ENCODE data around the gene ZNF134. TPM values are rescaled to one million over a fixed set of nuclear protein-coding genes. Genes with fewer than 3 reads are reported as not detected.

The ZNF134 gene
- total and polyA plus RNA-seq, 4 donors: 20.1 to 33.2 (median 24.5) TPM

GRCh38 chr19:57633832-57634131 is 19.7 kb downstream of the ZNF134 start:
- H3K4me1 ChIP-seq (ENCODE audit: control insufficient read depth, insufficient read depth, low read length): peaks cover 12% of the 10 kb centered on the region
- H3K9me3 ChIP-seq (ENCODE audit: control insufficient read depth, insufficient read depth, low read length): peaks cover 1% of the 10 kb centered on the region
- WGBS (ENCODE audit: insufficient coverage): 54% methylated on average over 5 of the region's 6 CpGs
- H3K4me3 ChIP-seq (ENCODE audit: low read depth, low read length): peak overlapping the region; percentile 76
- H3K27me3 ChIP-seq (ENCODE audit: control insufficient read depth, insufficient read depth, low read length): no peaks in the 10 kb centered on the region
- H3K36me3 ChIP-seq (ENCODE audit: control insufficient read depth, insufficient read depth, low read length): peaks cover 16% of the 10 kb centered on the region
- DNase-seq (ENCODE audit: low read depth in 4 of 6, low spot score in 6 of 6): no peak
- H3K27ac ChIP-seq (ENCODE audit: low read depth, low read length): no peak overlapping the region

GRCh38 chr19:57637379-57637778 is 23.3 kb downstream of the ZNF134 start:
- H3K4me1 ChIP-seq (ENCODE audit: control insufficient read depth, insufficient read depth, low read length): peaks cover 12% of the 10 kb centered on the region
- no peaks in the 10 kb centered on the region for H3K27me3 ChIP-seq (ENCODE audit: control insufficient read depth, insufficient read depth, low read length)
- DNase-seq (ENCODE audit: low read depth in 4 of 6, low spot score in 6 of 6): no peak
- peaks cover 1% of the 10 kb centered on the region for H3K9me3 ChIP-seq (ENCODE audit: control insufficient read depth, insufficient read depth, low read length)
- WGBS (ENCODE audit: insufficient coverage): 100% methylated on average over 1 of the region's 4 CpGs
- H3K36me3 ChIP-seq (ENCODE audit: control insufficient read depth, insufficient read depth, low read length): peaks cover 38% of the 10 kb centered on the region
- H3K4me3 ChIP-seq (ENCODE audit: low read depth, low read length): no peak overlapping the region
- no peak overlapping the region for H3K27ac ChIP-seq (ENCODE audit: low read depth, low read length)

GRCh38 chr19:57641715-57642234 is 27.7 kb downstream of the ZNF134 start:
- peaks cover 40% of the 10 kb centered on the region for H3K36me3 ChIP-seq (ENCODE audit: control insufficient read depth, insufficient read depth, low read length)
- no peak overlapping the region for H3K4me3 ChIP-seq (ENCODE audit: low read depth, low read length)
- no peak overlapping the region for H3K27ac ChIP-seq (ENCODE audit: low read depth, low read length)
- no peak for DNase-seq (ENCODE audit: low read depth in 4 of 6, low spot score in 6 of 6)
- H3K9me3 ChIP-seq (ENCODE audit: control insufficient read depth, insufficient read depth, low read length): no peaks in the 10 kb centered on the region
- H3K4me1 ChIP-seq (ENCODE audit: control insufficient read depth, insufficient read depth, low read length): no peaks in the 10 kb centered on the region
- no peaks in the 10 kb centered on the region for H3K27me3 ChIP-seq (ENCODE audit: control insufficient read depth, insufficient read depth, low read length)
- no CpG with 5 or more reads among the region's 4 CpGs for WGBS (ENCODE audit: insufficient coverage)

- Histone ChIP-seq H3K27me3 (ENCODE audit: control insufficient read depth, insufficient read depth, low read length) (no peaks in the 10 kb centered on the region), H3K36me3 (ENCODE audit: control insufficient read depth, insufficient read depth, low read length) (peaks cover 37% of the 10 kb centered on the region), H3K27ac (ENCODE audit: low read depth, low read length) (no peak overlapping the region), H3K9me3 (ENCODE audit: control insufficient read depth, insufficient read depth, low read length) (no peaks in the 10 kb centered on the region), H3K4me1 (ENCODE audit: control insufficient read depth, insufficient read depth, low read length) (no peaks in the 10 kb centered on the region), H3K4me3 (ENCODE audit: low read depth, low read length) (no peak overlapping the region)
- WGBS (ENCODE audit: insufficient coverage): 86% methylated on average over 2 of the region's 4 CpGs
- peak in 1 of 6 donors; percentile 9 for DNase-seq (ENCODE audit: low read depth in 4 of 6, low spot score in 6 of 6)
These were observed 28.5 kb downstream of the ZNF134 start for GRCh38 chr19:57642396-57643046.

- H3K4me3 ChIP-seq (ENCODE audit: low read depth, low read length): no peak overlapping the region
- H3K27me3 ChIP-seq (ENCODE audit: control insufficient read depth, insufficient read depth, low read length): no peaks in the 10 kb centered on the region
- no peak overlapping the region for H3K27ac ChIP-seq (ENCODE audit: low read depth, low read length)
- H3K36me3 ChIP-seq (ENCODE audit: control insufficient read depth, insufficient read depth, low read length): peaks cover 33% of the 10 kb centered on the region
- no peaks in the 10 kb centered on the region for H3K9me3 ChIP-seq (ENCODE audit: control insufficient read depth, insufficient read depth, low read length)
- H3K4me1 ChIP-seq (ENCODE audit: control insufficient read depth, insufficient read depth, low read length): no peaks in the 10 kb centered on the region
- DNase-seq (ENCODE audit: low read depth in 4 of 6, low spot score in 6 of 6): no peak
These were observed 29.7 kb downstream of the ZNF134 start for GRCh38 chr19:57643734-57644133.

- H3K4me3 ChIP-seq (ENCODE audit: low read depth, low read length): no peak overlapping the region
- 34% methylated on average over 4 of the region's 6 CpGs for WGBS (ENCODE audit: insufficient coverage)
These were observed 34.4 kb downstream of the ZNF134 start for GRCh38 chr19:57648331-57649003.

GRCh38 chr19:57651654-57651996 is 37.6 kb downstream of the ZNF134 start:
- Histone ChIP-seq H3K9me3 (ENCODE audit: control insufficient read depth, insufficient read depth, low read length) (no peaks in the 10 kb centered on the region), H3K4me3 (ENCODE audit: low read depth, low read length) (no peak overlapping the region), H3K4me1 (ENCODE audit: control insufficient read depth, insufficient read depth, low read length) (no peaks in the 10 kb centered on the region), H3K27ac (ENCODE audit: low read depth, low read length) (no peak overlapping the region), H3K27me3 (ENCODE audit: control insufficient read depth, insufficient read depth, low read length) (peaks cover 6% of the 10 kb centered on the region), H3K36me3 (ENCODE audit: control insufficient read depth, insufficient read depth, low read length) (no peaks in the 10 kb centered on the region)
- DNase-seq (ENCODE audit: low read depth in 4 of 6, low spot score in 6 of 6): no peak
- 29% methylated on average over 6 of the region's 6 CpGs for WGBS (ENCODE audit: insufficient coverage)

More at GRCh38 chr19:57648331-57649003, 34.4 kb downstream of the ZNF134 start:
- no peak overlapping the region for H3K27ac ChIP-seq (ENCODE audit: low read depth, low read length)
- no peaks in the 10 kb centered on the region for H3K4me1 ChIP-seq (ENCODE audit: control insufficient read depth, insufficient read depth, low read length)
- H3K36me3 ChIP-seq (ENCODE audit: control insufficient read depth, insufficient read depth, low read length): peaks cover 2% of the 10 kb centered on the region
- no peaks in the 10 kb centered on the region for H3K9me3 ChIP-seq (ENCODE audit: control insufficient read depth, insufficient read depth, low read length)
- DNase-seq (ENCODE audit: low read depth in 4 of 6, low spot score in 6 of 6): peak in 3 of 6 donors; percentile 20 to 84 (median 82)
- H3K27me3 ChIP-seq (ENCODE audit: control insufficient read depth, insufficient read depth, low read length): peaks cover 3% of the 10 kb centered on the region

- Histone ChIP-seq H3K4me3 (ENCODE audit: low read depth, low read length) (no peak overlapping the region), H3K9me3 (ENCODE audit: control insufficient read depth, insufficient read depth, low read length) (no peaks in the 10 kb centered on the region), H3K27me3 (ENCODE audit: control insufficient read depth, insufficient read depth, low read length) (peaks cover 8% of the 10 kb centered on the region), H3K4me1 (ENCODE audit: control insufficient read depth, insufficient read depth, low read length) (no peaks in the 10 kb centered on the region), H3K36me3 (ENCODE audit: control insufficient read depth, insufficient read depth, low read length) (no peaks in the 10 kb centered on the region), H3K27ac (ENCODE audit: low read depth, low read length) (no peak overlapping the region)
- DNase-seq (ENCODE audit: low read depth in 4 of 6, low spot score in 6 of 6): no peak
- WGBS (ENCODE audit: insufficient coverage): 94% methylated on average over 2 of the region's 2 CpGs
These were observed 39.6 kb downstream of the ZNF134 start for GRCh38 chr19:57653689-57654088.

GRCh38 chr19:57655443-57655842 is 41.4 kb downstream of the ZNF134 start:
- DNase-seq (ENCODE audit: low read depth in 4 of 6, low spot score in 6 of 6): no peak
- Histone ChIP-seq H3K9me3 (ENCODE audit: control insufficient read depth, insufficient read depth, low read length) (no peaks in the 10 kb centered on the region), H3K27ac (ENCODE audit: low read depth, low read length) (no peak overlapping the region), H3K4me1 (ENCODE audit: control insufficient read depth, insufficient read depth, low read length) (no peaks in the 10 kb centered on the region), H3K4me3 (ENCODE audit: low read depth, low read length) (no peak overlapping the region), H3K36me3 (ENCODE audit: control insufficient read depth, insufficient read depth, low read length) (no peaks in the 10 kb centered on the region), H3K27me3 (ENCODE audit: control insufficient read depth, insufficient read depth, low read length) (peaks cover 12% of the 10 kb centered on the region)
- 71% methylated on average over 1 of the region's 1 CpG for WGBS (ENCODE audit: insufficient coverage)

- Histone ChIP-seq H3K9me3 (ENCODE audit: control insufficient read depth, insufficient read depth, low read length) (no peaks in the 10 kb centered on the region), H3K27ac (ENCODE audit: low read depth, low read length) (no peak overlapping the region), H3K36me3 (ENCODE audit: control insufficient read depth, insufficient read depth, low read length) (no peaks in the 10 kb centered on the region), H3K27me3 (ENCODE audit: control insufficient read depth, insufficient read depth, low read length) (peaks cover 12% of the 10 kb centered on the region), H3K4me1 (ENCODE audit: control insufficient read depth, insufficient read depth, low read length) (no peaks in the 10 kb centered on the region), H3K4me3 (ENCODE audit: low read depth, low read length) (no peak overlapping the region)
- DNase-seq (ENCODE audit: low read depth in 4 of 6, low spot score in 6 of 6): no peak
- WGBS (ENCODE audit: insufficient coverage): no CpG with 5 or more reads among the region's 1 CpG
These were observed 42.3 kb downstream of the ZNF134 start for GRCh38 chr19:57656346-57656745.

Data from spinal cord (tissue), 10 donors.